HUES48 (cell line): ENCODE results near the gene HSPA5.
"Not testable (repeated sequence)": the region's sequence is repeated elsewhere in the genome, so short reads cannot be mapped to it uniquely, and the experiment has no call there.

Experiments used
- H3K27ac ChIP-seq: one replicate; pipeline ENCODE4 v1.7.0; 2013; ENCODE audit warnings: low read depth, low read length, inconsistent platforms
- H3K27me3 ChIP-seq: 2 replicates; pipeline ENCODE4 v1.6.1; 2013; ENCODE audit warnings: mild to moderate bottlenecking, low read length; ENCODE audit not compliant: control insufficient read depth, insufficient read depth
- H3K36me3 ChIP-seq: 2 replicates; pipeline ENCODE4 v1.6.1; 2013; ENCODE audit warnings: low read length; ENCODE audit not compliant: control insufficient read depth, insufficient read depth
- H3K4me1 ChIP-seq: 2 replicates; pipeline ENCODE4 v1.6.1; 2013; ENCODE audit warnings: mild to moderate bottlenecking, low read length; ENCODE audit not compliant: control insufficient read depth, insufficient read depth
- H3K4me3 ChIP-seq: 2 replicates; pipeline ENCODE4 v1.5.1; 2013; ENCODE audit warnings: mild to moderate bottlenecking, low read depth, low read length
- H3K9ac ChIP-seq: 2 replicates; pipeline ENCODE4 v1.6.1; 2013; ENCODE audit warnings: mild to moderate bottlenecking, low read depth, low read length, moderate library complexity
- H3K9me3 ChIP-seq: 2 replicates; pipeline ENCODE4 v1.6.1; 2013; ENCODE audit warnings: low read length; ENCODE audit not compliant: control insufficient read depth, insufficient read depth

Gene HSPA5

GRCh38 chr9:125241000-125241862 lies at the start of gene HSPA5:
Gene HSPA5, minus strand, starts transcription at chr9:125241343. Its CDS starts 217 bp downstream, at chr9:125241126.
- Histone ChIP-seq H3K36me3 (peaks cover 43% of the 10 kb centered on the region), H3K9me3 (no peaks in the 10 kb centered on the region), H3K27me3 (no peaks in the 10 kb centered on the region), H3K4me3 (peak within 1 kb of the TSS; percentile 96), H3K4me1 (peaks cover 4% of the 10 kb centered on the region; the same call in 1 of the 2 replicates), H3K9ac (peak within 1 kb of the TSS; percentile 95), H3K27ac (peak within 1 kb of the TSS; percentile 92)

- not testable (repeated sequence) for H3K9ac ChIP-seq, H3K9me3 ChIP-seq, H3K4me3 ChIP-seq, H3K27me3 ChIP-seq, H3K27ac ChIP-seq, H3K4me1 ChIP-seq, H3K36me3 ChIP-seq
Measured at GRCh38 chr9:125286935-125287433, 45.8 kb upstream of the HSPA5 start.

GRCh38 chr9:125284855-125285254 lies 43.7 kb upstream of the HSPA5 start:
- Histone ChIP-seq H3K36me3 (no peaks in the 10 kb centered on the region), H3K4me1 (no peaks in the 10 kb centered on the region), H3K9ac (no peak overlapping the region), H3K4me3 (no peak overlapping the region), H3K27ac (no peak overlapping the region), H3K27me3 (no peaks in the 10 kb centered on the region), H3K9me3 (no peaks in the 10 kb centered on the region)

- Histone ChIP-seq H3K36me3 (no peaks in the 10 kb centered on the region; the same call in 1 of the 2 replicates), H3K4me1 (peaks cover 4% of the 10 kb centered on the region; the same call in 1 of the 2 replicates), H3K27ac (no peak overlapping the region), H3K27me3 (no peaks in the 10 kb centered on the region), H3K9ac (no peak overlapping the region), H3K4me3 (no peak overlapping the region), H3K9me3 (no peaks in the 10 kb centered on the region)
Measured at GRCh38 chr9:125280945-125281344, 39.8 kb upstream of the HSPA5 start.

- H3K4me3 ChIP-seq: no peak overlapping the region
- no peaks in the 10 kb centered on the region for H3K9me3 ChIP-seq
- H3K9ac ChIP-seq: no peak overlapping the region
- H3K4me1 ChIP-seq: peaks cover 15% of the 10 kb centered on the region
- H3K36me3 ChIP-seq: no peaks in the 10 kb centered on the region; the same call in 1 of the 2 replicates
- no peak overlapping the region for H3K27ac ChIP-seq
- no peaks in the 10 kb centered on the region for H3K27me3 ChIP-seq
Measured at GRCh38 chr9:125277411-125277810, 36.3 kb upstream of the HSPA5 start.

- no peak overlapping the region for H3K4me3 ChIP-seq
- no peaks in the 10 kb centered on the region; the same call in 1 of the 2 replicates for H3K36me3 ChIP-seq
- no peaks in the 10 kb centered on the region for H3K9me3 ChIP-seq
- peaks cover 21% of the 10 kb centered on the region for H3K4me1 ChIP-seq
- no peak overlapping the region for H3K9ac ChIP-seq
- H3K27me3 ChIP-seq: no peaks in the 10 kb centered on the region
- H3K27ac ChIP-seq: no peak overlapping the region
Measured at GRCh38 chr9:125276771-125277170, 35.6 kb upstream of the HSPA5 start.

GRCh38 chr9:125272697-125273096 lies 31.6 kb upstream of the HSPA5 start:
- H3K4me1 ChIP-seq: peaks cover 29% of the 10 kb centered on the region
- H3K27ac ChIP-seq: peak overlapping the region; percentile 1
- no peaks in the 10 kb centered on the region for H3K27me3 ChIP-seq
- H3K36me3 ChIP-seq: no peaks in the 10 kb centered on the region
- no peak overlapping the region; the same call in 1 of the 2 replicates for H3K9ac ChIP-seq
- H3K9me3 ChIP-seq: no peaks in the 10 kb centered on the region
- no peak overlapping the region for H3K4me3 ChIP-seq

- Histone ChIP-seq H3K9me3 (no peaks in the 10 kb centered on the region), H3K9ac (no peak overlapping the region), H3K4me1 (peaks cover 27% of the 10 kb centered on the region), H3K36me3 (no peaks in the 10 kb centered on the region), H3K4me3 (no peak overlapping the region), H3K27ac (no peak overlapping the region), H3K27me3 (no peaks in the 10 kb centered on the region)
Measured at GRCh38 chr9:125271081-125271480, 29.9 kb upstream of the HSPA5 start.

GRCh38 chr9:125269014-125269397 lies 27.9 kb upstream of the HSPA5 start:
- Histone ChIP-seq H3K9ac (no peak overlapping the region), H3K9me3 (no peaks in the 10 kb centered on the region), H3K27ac (no peak overlapping the region), H3K4me1 (peaks cover 24% of the 10 kb centered on the region), H3K27me3 (no peaks in the 10 kb centered on the region), H3K4me3 (no peak overlapping the region), H3K36me3 (peaks cover 3% of the 10 kb centered on the region; the same call in 1 of the 2 replicates)

GRCh38 chr9:125268394-125269013 lies 27.4 kb upstream of the HSPA5 start:
- H3K27ac ChIP-seq: no peak overlapping the region
- peaks cover 3% of the 10 kb centered on the region; the same call in 1 of the 2 replicates for H3K36me3 ChIP-seq

GRCh38 chr9:125264068-125264467 lies 22.9 kb upstream of the HSPA5 start:
- H3K4me3 ChIP-seq, H3K9ac ChIP-seq, H3K36me3 ChIP-seq, H3K27me3 ChIP-seq, H3K4me1 ChIP-seq, H3K27ac ChIP-seq, H3K9me3 ChIP-seq: not testable (repeated sequence)

More at GRCh38 chr9:125268394-125269013, 27.4 kb upstream of the HSPA5 start:
- no peaks in the 10 kb centered on the region for H3K9me3 ChIP-seq
- no peaks in the 10 kb centered on the region for H3K27me3 ChIP-seq
- H3K4me1 ChIP-seq: peaks cover 24% of the 10 kb centered on the region
- H3K9ac ChIP-seq: no peak overlapping the region
- no peak overlapping the region for H3K4me3 ChIP-seq
